Stimulated activated CD8-positive, alpha-beta memory T cell treated with anti-CD3 and anti-CD28 coated beads, Interleukin-12 subunit alpha, Interleukin-12 subunit beta, amount 100 ng/mL, for 24 hours (primary cell): ENCODE measurements around the gene LTA4H.

Experiments
- DNase-seq: peaks from one replicate; pipeline ENCODE4 v3.0.0-alpha.2; 2020; ENCODE audit errors: extremely low read depth

LTA4H gene

DNA sequence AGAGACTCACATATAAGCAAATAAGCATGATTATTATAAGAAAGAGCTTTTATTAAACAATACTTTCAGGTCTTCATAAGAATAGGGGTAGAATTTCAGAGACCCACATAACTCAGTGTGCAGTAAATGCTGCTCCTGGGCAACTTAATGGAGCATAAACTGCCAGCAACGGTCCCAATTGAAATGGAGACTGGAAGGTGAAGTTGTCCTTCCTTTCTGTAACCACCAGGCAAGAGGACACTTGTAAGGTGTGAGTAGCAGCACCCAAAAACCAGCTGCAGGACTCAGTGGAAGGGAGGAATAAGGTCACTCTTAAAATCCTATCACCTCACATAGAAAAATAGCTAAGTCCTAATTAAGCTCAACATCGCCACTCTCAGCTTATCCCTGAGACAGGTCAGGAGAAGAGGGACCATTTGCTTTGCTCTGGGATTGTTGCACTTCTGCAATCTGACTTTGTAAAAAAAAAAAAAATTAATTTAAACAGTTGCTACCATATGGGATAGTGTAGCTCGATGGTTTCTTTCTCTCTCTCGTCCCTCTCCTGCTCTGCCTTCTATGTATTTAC is 22.7 kb upstream of the LTA4H start:
- DNase-seq, result no peak

DNA sequence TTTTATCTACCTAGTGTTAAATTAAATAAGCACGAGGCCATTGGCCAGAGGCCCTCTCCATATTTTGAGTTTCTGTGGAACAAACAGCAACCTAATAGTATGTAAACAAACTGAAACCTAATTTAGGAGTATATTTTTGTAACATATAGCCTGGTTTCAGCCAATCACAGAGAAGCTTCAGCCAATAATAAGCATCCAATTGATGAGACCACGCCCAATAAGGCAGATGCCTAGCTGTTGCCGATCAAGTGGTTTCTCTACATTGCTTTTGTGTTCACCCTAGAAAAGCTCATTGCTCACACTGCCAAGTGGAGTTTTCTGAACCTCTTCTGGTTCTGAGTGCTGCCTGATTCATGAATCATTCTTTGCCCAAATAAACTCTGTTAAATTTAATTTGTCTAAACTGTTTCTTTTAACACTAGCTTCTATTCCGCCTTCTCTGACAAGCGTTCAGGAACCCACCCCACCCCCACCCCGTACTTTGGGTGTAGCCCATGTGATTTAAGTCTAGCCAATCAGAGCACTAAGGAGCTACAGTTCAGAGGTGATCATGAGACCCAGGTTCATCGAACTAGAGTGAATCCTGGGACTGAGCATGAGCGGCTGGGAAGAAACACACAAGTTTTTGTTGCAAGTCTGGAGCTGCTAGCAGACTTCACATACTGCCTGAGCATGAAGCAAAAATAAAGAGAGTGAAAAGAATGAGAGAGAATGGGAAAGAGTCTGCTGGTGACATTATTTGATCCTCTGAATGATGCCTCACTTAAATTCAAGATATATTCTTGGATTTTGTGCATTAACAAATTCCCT is 21.5 kb upstream of the LTA4H start:
- DNase-seq, result no peak

DNA sequence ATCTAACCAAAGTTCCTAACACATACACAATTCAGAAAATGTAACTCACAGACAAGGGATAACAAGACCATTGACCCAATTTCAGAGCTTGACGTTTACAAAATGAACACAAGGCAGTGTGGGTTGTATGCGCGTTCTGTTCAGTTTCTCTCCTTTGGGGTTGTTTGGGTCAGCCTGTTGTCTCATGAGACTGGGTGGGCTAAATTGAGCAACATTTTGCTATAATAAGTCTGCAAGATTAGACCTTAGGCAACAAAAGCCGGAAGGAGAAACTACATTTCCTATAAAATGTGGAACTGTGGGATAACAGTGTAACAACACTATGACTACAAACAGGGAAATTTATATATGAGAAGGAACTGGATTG is 18.8 kb upstream of the LTA4H start:
- no peak for DNase-seq

DNA sequence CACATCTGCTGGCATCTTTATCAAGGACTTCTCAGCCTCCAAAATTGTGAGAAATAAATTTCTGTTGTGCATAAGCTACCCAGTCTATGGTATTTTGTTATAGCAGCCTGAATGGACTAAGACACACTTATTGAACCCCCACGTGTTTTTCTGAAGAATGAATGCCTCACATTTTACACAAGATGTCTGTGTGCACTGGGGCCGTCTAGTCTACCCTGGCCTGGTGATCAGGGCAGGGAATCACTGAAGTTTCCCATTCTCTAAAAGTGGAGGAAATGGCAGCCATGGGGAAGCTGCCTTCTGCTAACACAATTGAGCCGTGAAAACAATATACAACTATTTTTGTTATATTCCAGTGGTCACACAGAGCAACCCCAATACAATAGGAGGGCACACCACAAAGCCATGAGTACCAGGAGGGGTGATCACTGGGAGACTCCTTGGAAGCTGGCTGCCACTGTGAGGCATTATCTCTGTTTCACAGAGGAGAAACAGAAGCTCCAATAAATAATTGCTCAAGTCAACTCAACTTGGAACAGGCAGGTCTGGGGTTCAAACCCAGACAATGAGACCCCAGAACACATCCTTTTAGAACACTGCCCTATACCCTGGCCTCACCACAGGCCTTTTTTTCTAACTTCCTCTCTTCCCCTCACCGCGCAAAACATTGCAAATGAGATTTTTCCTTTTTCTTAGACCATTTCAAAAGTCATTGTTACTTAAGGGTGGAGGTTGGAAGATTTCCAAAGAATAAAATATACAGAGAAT is 18.3 kb upstream of the LTA4H start:
- no peak for DNase-seq

DNA sequence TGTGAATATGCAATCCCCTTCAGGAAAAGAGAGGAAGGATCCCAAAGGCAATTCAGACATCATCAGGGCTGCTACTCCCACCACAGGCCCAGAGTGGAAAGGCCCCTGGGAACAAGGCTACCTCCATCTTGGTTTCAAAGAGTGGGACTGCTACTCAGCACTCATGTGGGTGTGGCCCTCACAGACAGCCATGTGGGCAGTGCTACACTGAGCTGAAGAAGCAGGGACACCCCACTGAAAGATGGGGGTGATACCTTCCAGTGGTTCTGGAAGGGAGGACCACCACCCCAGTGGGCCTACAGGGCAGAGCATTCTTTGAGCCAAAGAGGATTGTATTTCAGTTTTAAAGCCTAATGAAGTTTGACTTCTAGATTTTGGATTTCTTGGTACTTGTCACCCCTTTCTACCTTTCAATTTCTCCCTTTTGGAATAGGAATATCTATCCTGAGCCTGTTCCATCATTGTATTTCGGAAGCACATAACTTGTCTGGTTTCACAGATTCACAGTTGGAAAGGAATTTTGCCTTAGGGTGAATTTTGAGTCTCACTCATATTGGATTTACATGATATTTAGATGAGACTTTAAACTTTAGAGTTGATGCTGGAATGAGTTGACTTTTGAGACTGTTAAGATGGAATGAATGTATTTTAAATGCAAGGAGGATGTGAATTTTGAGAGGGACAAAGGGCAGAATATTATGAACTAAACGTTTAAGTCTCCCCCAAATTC is 16.5 kb upstream of the LTA4H start:
- no peak for DNase-seq

DNA sequence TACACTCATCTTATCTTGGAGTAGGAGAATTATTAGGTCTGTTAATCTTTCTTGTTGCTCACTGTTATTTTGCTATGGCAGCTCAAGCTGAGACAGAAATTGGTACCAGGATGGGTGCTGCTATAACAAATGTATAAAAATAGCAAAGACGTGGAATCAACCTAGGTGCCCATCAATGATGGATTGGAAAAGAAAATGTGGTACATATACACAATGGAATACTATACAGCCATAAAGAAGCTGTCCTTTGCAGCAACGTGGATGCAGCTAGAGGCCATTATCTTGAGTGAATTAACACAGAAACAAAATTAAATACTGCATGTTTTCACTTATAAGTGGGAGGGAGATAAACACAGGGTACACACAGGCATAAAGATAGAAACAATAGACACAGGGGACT is 14.8 kb upstream of the LTA4H start:
- no peak for DNase-seq

DNA sequence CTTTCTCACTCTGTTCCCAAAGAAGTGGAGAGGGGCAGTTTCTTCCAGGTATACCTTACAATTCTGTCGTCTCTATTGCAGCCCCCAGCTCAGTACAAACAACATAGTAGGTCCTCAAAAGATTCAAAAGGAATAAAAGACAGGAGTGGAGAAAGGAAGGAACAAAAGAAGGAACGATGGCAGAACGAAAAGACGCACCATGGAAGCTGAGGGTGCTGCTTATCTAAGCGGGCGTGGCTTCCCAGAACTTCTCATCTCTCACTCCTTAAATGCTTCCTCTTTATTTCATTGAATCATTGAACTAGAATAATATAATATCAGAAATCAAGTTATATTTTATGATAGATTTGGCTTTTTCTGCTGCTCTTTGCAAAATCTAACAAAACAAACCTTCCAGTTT is 13.7 kb upstream of the LTA4H start:
- DNase-seq, result no peak

DNA sequence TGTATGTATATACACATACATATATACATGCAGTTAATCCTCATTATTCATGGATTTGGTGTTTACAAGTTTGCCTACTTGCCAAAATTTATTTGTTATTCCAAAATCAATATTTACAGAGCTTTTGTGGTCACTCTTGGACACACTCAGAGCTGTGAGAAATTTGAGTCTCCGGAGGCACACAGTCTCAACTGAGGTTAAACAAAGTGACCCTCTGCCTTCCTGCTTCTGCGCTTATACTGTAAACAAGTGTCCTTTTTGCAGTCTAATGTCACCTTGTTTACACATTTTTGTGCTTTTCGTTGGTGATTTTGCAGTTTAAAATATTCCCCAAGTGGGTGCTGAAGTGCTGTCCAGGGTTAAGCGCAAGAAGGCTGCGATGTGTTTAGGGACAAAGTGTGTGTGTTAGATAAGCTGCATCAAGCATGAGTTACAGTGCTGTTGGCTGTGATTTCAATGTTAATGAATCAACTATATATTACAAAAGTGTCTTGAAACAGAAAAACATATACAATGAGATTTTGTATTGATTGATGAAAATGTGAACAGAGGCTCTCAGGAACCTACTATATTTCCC is 13.1 kb upstream of the LTA4H start:
- no peak for DNase-seq

DNA sequence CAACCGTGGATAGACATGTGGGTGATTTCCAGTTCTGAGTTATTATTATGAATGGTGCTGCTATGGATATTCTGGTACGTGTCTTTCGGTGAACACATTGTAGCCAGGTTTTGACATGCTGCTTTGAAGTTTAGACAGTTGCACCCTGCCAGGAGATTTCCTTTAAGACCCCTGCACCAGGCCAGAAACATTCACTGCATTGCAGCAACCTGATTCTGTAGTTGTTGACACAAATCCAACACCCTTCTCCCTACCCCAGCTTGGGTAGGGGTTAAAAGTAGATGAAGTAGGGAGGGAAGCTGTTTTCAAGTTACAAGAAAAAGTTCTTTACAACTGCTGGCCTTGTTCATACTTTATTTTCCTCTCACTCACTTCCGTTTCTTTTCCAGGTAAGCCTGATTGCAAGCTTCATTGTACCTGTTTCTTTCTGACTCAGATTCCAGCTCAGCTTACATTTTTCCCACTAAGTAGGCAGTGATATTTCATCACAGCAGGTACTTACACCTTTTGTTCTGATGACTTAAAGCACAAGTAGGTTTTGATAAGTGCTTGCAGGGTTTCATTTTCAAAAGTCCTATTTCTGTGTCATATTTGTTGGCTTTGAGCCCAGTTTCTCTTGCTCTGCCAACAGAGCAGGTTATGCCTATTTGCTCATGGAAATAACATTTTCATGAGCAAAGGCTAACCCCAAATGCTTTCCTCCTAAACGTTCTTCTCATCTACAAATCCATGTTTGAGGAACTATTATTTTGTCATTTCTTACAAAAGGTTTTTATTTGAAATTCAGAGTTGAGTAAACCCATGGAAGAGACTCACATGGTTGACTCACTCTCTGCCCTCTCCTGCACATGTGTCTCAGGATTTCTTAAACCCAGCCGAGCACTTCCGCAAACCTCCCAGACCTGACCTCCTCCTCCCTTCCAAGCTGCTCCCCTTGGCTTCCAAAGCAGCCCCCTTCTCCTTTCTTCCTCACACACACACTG is 12.1 kb upstream of the LTA4H start:
- DNase-seq, result no peak

DNA sequence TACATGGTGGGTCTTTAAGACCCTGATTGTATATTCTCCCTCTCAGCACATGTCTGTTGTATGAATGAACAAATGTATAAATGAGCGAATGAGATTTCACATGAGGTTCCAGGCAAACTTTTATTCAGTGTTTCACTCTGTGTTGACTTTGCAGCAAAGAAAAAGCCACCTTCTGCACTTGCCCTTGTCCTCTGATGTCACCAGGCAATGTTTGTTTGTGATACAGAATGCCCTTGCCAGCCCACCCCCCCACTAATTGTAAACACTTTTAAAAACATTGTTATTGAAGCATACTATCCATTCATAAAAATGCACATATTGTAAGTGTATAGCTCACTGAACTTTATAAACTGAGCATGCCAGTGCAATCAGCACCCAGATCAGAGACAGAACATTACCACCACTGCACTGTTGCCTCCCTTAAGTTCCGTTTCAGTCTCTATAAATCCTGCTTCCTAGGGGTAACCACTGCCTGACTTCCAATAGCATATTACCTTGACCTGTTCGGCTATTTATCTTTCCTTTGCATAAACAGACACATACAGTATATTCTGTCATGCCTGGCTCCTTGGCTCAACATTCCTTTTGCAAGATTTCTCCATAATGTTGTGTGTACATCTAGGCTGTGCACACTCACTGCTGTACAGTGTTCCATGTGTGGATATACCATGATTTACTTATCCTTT is 11.3 kb upstream of the LTA4H start:
- no peak for DNase-seq

DNA sequence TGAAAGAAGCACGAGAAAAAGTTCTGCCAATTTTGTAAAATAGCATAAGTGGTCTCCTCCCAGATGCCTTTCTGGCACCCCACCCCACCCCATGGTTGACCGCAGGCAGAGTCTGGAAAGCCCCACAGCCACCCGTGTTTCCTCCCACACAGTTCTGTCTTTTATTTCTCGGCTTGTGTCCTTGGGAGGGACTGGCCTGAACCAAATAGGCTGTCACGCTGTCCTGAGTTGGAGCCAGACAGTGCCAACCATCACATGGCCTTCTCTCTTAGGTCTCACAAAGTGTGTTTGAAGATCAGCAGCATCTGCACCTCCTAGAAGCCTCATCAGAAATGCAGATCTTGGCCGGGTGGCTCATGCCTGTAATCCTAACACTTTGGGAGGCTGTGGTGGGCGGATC is 10.2 kb upstream of the LTA4H start:
- no peak for DNase-seq

DNA sequence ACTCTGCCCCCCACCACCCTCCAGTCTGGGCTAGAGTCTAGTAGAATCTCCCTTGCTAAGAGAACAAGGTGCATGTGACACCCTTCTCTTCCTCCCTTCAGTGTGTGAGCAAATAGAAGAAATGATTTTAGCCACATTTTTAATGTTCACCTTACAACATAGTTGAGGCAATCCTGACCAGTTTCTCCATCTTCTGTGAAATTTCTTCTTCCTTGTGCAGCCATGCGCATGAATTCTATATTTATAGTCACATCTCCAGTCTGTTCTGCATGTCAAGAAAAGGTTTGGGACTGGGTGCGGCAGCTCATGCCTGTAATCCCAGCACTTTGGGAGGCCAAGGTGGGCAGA is 9.5 kb upstream of the LTA4H start:
- DNase-seq, result no peak

DNA sequence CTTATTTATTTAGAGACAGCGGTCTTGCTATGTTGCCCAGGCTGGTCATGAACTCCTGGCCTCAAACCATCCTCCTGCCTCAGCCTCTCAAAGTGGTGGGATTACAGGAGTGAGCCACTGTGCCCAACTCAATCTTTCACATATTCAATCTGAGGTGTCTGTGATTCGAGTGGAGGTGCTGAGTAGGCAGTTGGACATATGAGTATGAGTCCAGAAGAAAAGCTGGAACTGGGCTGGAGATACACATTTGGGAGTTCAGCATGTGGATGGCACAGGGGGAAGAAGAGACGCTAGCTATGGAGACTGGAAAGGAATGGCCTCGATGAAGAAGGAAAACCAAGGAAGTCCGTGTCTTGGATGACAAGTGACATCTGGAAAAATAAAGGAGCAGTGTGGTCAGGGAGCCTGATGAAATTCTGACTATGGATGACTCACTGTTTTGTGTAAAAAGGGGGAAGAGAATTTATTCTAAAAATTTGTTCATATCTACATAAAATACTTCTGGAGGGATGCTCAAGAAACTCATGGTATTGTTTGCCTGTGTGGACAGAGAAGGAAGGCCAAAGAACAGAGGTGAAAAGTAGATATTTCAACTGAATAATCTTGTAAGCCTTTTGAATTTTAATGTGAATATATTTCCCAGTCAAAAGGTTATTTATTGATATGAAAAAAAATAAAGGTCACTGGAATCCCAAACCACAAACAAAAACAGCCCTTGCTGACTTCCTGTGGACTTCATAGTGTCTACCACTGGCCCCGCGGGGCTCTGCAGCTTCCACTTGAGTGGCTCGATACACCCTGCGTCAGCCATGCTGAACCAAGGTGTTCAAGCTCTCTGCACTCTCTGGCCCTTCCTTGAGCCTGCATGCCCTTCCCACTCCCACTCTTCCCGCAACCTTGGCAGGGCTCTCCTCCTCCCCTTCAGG is 8.9 kb upstream of the LTA4H start:
- no peak for DNase-seq

DNA sequence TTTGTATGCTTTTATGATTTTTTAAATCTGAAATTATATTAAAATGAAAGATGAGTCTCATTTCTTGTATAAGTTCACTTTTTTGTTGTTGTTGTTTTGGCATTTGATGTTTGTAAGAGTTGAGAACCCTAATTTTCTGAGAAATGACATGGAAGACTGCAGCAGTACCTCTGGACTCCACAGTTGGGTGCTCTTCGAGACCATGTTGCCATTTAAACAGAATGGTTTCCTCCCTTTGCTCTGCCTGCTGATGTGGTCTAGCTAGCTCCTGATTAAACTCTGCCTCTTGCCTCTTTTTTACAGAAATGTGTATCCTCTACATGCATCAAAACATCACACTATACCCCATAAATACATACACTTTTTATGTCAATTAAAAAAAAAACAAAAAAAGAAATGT is 5.8 kb upstream of the LTA4H start:
- DNase-seq, result no peak

DNA sequence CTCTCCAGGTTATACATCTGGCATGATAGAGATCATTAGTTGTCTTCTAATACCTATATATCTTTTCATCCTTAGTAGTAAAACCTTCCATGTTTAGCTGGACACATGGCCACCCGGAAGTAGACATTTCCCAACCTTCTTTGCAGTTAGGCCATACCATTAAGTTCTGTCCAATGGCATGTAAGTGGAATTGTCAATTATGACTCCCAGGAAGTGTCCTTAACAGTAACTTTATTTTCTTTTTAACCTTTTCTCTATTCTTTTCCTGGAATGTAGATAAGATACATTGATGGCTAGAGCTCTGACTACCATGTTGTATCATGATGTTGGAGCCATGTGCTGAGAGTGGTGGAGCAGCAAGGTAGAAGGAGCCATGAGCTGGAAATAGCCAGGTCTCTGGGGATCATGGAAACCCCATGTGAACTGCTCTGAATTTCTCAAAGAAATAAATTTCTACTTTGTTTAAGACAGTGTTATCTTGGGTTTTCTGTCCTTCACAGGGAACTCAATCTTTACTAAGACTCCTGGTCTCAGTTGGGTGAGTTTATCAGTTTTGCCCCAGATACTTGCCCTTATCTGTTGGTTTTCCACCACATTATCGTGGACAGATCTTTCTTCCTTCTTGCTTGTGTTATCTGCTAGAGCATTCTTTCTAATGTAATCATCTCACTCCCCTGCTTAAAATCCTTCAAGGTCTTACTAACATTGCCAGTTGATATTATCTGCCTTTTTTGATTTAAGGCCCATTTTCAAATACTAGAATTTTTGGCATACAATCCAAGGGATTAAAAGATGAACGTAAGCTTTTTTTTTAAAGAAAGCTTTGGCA is 5.1 kb upstream of the LTA4H start:
- no peak for DNase-seq

DNA sequence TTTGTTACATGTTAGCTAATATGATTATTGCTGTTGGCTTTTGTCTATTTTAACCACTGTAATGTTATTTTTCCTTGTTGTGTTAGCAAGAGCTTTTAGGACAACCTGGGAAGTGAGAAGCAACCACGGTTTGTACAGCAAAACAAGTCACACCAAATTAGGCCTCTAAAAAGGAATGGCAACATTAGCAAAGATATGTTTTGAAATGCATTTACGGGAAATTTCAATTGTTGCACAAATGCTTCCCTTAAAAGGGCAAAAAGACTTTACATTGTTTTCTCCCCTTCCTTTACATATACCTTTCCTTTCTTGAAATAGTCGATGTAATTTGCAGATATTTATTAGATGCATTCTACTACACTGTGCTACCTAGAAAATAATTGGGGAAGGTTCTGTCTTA is 4.1 kb upstream of the LTA4H start:
- DNase-seq, result no peak

DNA sequence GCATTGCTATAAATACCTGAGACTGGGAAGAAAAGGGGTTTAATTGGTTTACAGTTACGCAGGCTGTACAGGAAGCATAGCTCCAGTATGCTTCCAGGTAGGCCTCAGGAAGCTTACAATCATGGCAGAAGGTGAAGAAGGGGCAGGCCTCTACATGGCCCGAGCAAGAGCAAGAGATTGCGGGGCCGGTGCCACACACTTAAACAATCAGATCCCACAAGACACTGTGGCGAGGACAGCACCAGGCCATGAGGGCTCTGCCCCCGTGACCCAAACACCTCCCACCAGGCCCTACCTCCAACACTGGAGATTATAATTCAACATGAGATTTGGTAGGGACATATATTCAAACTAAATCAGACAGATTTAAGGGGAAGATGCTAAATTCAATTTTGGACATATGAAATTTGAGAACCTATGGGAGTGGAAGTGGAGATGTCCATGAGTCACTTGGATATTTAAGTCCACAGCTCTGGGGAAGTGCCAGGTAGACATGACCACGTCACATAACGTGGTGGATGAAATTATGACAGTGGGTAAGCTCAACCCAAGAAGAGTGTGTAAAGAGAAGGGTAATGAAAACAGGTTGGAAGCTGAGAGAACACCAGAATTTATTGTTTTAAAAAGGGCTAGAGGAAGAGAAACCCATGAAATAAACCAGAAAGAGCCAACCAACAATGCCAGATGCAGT is 1.5 kb upstream of the LTA4H start:
- DNase-seq, result no peak
